NB4 (cell line): ENCODE data around the gene ATP9B.

Experiments
- MAX ChIP-seq: IDR thresholded peaks from 2 replicates; pipeline ENCODE4 v1.6.1; 2011; ENCODE audit warnings: low read depth, low read length
- POLR2A ChIP-seq: IDR thresholded peaks from 2 replicates; pipeline ENCODE4 v1.6.1; 2011; ENCODE audit warnings: mild to moderate bottlenecking; ENCODE audit not compliant: insufficient read length; ENCODE audit errors: extremely low read depth
- TF ChIP-seq, protein P1 (sequence below): IDR thresholded peaks from one replicate; pipeline ENCODE4 v1.5.1; 2012; ENCODE audit warnings: low read depth, low read length

DNA sequence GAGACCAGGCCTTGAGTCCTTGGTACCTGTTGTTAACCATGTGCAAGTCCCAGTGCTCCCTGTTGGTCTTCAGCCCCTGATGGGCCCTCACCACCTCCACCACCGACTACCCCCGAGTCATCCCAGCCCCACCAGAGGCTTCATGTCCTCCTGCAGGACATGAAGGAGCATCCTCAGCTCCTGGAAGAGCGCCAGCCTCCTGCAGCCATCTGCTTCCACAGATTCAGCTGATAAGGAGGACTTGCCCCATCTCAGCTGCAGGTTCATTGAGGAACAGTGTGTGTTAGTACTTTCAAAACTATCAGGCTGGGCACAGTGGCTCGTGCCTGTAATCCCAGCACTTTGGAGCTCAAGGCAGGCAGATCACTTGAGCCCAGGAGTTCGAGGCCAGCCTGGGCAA, 151.9 kb downstream of the ATP9B start:
- TF ChIP-seq, protein P1, sequence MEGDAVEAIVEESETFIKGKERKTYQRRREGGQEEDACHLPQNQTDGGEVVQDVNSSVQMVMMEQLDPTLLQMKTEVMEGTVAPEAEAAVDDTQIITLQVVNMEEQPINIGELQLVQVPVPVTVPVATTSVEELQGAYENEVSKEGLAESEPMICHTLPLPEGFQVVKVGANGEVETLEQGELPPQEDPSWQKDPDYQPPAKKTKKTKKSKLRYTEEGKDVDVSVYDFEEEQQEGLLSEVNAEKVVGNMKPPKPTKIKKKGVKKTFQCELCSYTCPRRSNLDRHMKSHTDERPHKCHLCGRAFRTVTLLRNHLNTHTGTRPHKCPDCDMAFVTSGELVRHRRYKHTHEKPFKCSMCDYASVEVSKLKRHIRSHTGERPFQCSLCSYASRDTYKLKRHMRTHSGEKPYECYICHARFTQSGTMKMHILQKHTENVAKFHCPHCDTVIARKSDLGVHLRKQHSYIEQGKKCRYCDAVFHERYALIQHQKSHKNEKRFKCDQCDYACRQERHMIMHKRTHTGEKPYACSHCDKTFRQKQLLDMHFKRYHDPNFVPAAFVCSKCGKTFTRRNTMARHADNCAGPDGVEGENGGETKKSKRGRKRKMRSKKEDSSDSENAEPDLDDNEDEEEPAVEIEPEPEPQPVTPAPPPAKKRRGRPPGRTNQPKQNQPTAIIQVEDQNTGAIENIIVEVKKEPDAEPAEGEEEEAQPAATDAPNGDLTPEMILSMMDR: no peak
- TF ChIP-seq MAX: no peak
- TF ChIP-seq POLR2A: no peak
